ENCODE results near the gene SLC10A6.

- TF ChIP-seq MAX (IDR thresholded peaks at IDR 0.05; ENCODE audit: low read depth, low read length) = no peak
- TF ChIP-seq CTCF (IDR thresholded peaks at IDR 0.05; ENCODE audit: low read depth, low read length) = no peak
- no peak for TF ChIP-seq POLR2A (IDR thresholded peaks at IDR 0.05; ENCODE audit: extremely low read depth, insufficient read length)
Measured at GRCh38 chr4:86848732-86849619, at the start of gene SLC10A6.
